HG03439 (cell line): ENCODE results near the gene NDUFS2.
A peak's percentile ranks its signal among the peaks of the same experiment; 100 is the strongest.

Source experiments
- ATAC-seq: cut with Tn5 transposase; IDR thresholded peaks from one replicate; pipeline ENCODE4 v1.9.1; 2021; ENCODE audit warnings: mild to moderate bottlenecking, moderate library complexity; ENCODE audit not compliant: unreplicated experiment

The NDUFS2 gene

GRCh38 chr1:161193561-161194235, 8.5 kb upstream of the NDUFS2 start:
- ATAC-seq = no peak

- no peak for ATAC-seq
Measured at GRCh38 chr1:161195171-161195570, 7.0 kb upstream of the NDUFS2 start.

- no peak for ATAC-seq
Measured at GRCh38 chr1:161196111-161196510, 6.1 kb upstream of the NDUFS2 start.

DNA sequence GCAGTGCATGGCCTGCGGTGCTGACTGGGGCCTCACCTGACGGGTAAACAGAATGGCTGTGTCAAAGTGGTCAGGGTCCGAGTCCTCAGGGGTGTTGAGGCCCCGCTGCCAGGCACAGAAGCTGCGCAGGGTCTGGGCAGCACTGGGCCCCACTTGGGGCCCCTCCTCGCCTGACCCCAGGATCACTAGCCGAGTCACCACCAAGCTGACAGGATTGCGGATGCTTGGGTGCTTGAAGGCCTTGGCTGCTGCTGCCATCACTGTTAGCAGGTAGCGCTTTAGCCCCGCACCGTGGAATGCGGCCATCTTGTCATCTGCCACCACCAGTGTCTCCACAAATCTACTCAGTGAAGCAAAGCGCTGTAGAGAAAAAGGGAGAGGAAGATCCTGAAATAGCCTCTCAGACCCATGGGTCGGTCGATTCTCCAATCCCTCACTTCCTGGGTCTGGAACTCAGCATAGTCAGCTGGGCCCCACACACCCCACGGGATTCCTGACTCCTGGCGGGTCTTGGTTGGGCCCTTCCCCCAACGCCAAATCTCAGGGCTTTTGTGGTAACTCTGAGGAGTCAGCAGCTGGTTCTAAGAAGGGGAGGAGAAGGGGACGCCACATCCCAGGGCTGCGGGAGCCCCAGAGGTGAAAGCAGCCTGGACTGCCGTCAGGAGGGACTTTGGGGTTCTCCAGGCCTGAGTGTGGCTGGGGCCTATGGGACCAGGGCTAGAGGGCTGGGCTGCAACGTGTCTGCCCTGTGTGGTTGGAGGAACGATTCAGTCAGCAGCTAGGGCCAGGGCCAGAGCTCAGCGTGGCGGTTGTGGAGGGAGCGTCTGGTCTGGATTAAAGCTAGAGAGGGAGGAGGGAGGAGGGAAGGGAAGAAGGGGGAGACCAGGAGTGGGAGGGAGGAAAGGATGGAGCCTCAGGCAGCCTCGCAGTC, 5.4 kb upstream of the NDUFS2 start:
- ATAC-seq = no peak

GRCh38 chr1:161197560-161198193, 4.5 kb upstream of the NDUFS2 start:
- ATAC-seq = no peak

- no peak for ATAC-seq
Measured at GRCh38 chr1:161198194-161198896, 3.8 kb upstream of the NDUFS2 start.

DNA sequence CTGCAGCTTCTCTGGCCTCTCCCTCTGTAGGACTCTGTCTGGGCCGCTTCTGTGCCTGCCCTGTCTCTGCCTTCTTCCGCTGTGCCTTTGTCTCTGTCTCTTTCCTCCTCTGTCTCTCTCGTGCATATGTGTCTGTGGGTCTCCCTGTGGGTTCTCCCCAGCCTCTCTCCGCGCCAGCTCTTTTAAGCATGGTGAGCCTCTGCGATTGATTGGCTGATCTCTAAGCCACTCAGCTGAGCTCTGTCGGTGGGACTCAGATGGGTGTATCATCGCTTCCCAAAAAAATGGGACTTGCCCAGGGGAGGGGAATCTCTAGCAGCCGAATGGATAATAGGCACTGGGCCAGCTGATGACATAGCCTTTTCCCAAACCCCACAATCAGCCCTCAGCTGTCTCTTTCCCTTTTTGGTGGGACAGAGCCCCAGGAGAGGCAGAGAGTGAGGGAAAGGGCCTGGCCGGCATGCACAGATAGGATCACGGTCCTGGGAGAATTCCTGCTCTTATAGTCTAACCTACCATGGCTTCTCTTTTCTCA, 3.2 kb upstream of the NDUFS2 start, which contains the start of gene ADAMTS4:
Gene ADAMTS4, minus strand, starts transcription at position 158 of the 535 bp plus-strand sequence. CDS start 427 bp downstream, outside the sequence.
- ATAC-seq = no peak

GRCh38 chr1:161199506-161200139, 2.5 kb upstream of the NDUFS2 start:
- ATAC-seq = no peak

DNA sequence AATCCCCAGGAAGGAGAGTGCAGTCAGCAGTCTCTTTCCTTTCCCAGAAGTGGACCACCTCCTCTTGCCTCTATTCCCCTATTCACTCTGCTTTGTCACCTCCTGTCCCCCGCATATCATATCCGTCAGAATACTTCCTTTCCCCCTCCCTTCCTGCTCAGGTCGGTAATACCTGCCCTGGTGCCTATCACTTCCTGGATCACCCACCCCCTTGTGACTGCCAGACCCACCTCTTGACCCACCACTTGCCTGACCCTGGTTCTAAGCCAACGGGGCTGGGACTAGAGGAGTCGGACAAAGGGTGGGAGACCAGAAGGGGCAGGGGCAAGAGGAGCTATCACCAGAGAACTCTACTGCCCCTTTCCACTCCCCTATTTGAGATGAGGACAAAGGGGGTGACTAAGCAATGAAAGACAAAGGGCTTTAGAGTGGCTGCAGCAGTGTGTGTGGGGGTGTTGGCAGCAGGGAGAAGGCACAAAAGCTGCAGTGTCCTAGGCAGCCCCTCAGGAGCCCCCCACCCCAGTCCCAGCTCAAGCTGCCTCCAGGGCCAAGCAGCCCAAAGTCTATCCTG, 1.7 kb upstream of the NDUFS2 start:
- no peak for ATAC-seq

DNA sequence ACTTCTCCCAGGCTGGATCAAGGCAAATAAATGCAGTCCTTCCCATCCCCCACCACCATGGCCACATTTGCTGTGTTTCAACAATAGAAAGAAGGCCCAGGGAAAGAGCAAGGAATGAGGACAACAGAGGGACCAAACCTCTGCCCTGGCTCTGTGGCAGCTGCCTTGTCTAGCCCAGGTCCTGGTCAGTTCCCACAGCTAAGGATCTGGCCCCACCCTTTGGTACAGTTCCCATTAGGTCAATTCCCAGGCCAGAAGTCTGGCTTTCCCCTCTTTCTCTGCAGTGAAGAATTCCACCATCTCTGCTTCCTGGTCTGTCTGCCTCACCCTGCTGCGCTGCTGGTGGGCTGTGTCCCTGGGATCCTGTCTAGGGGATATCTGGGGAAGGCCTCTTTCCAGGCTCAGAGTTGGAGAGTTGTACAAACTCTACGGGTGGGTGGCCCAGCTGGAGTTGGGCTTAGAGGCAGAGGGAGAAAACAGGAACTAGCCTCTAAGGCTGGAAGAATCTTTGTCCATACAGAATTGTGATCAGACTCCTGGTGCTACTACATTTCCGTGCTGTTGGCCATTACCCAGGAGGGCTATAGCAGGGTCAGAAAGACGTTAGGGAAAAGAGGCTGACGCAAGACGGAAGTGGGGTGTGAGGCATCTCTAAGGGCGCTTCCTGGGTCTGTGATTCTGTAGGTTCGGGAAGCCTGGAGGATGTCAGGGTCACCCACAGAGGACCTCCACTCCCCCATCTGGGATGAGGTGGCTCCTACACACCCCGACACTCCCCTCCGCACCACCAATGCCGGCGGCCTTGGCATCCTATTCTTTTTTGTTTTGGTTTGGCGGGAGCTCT, 953 bp upstream of the NDUFS2 start:
- no peak for ATAC-seq

DNA sequence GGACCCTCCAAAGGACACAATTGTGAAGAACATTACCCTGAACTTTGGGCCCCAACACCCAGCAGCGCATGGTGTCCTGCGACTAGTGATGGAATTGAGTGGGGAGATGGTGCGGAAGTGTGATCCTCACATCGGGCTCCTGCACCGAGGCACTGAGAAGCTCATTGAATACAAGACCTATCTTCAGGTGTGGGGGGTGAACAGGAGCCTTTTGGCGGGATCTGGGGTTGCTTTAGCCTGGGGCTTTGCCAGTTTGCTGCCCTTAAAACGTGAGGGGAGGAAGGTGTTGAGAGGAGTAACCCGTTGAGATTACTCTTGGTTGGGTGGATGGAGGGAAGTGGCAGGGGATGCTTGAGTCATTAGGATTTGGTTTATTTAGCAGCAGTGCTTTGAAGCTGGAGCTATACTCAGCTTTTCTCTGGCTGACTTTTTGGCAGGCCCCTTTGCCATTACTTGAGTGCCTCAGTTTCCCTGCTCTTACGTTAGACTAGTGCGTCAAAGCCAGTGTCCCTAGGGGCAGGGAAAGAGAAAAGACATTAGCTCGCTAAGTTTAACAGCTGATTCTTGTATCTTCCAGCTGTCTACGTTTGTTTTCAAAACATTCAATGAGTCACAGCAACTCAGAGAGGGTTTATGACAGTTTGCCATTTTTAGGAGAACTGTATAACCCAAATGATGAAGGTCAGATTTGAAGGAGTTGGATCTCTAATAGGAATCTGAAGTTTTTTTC, 4.4 kb downstream of the NDUFS2 start:
- no peak for ATAC-seq

DNA sequence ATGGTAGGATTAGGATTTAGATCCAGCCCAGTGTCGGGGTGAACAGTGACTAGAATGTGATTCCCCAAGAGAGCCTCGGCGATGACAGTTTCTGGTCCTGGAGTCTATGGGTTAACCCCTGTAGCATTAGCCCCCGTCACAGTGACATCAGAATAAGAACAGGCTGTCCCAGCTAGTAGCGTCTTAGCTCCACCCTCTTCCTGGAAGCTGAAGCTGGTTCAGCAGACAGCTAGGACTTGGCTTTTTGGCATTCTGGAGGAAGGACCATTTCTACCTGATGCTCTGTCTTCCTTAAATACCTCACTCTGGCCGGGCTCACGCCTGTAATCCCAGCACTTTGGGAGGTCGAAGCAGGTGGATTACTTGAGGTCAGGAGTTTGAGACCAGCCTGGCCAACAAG, 5.0 kb downstream of the NDUFS2 start:
- no peak for ATAC-seq

GRCh38 chr1:161209790-161210409, 7.7 kb downstream of the NDUFS2 start:
- ATAC-seq = peak; percentile 55

DNA sequence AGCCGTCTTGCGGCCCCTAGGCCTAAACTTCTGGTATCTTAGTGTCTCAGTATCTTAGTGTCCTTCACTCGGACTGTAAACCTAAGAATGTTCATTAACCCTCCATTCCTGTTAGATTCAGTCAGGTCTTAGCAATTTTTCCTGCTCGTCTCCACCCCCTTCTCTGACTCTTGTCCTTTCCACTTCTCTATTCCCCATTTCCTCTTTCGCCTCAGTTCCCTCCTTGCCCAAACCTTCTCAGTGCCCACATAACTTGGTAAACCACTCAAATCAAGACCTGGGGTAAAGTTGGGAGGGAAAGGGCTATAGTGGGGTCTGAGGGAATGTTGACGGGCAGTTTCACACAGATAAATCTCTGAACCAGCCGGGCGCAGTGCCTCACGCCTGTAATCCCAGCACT, 12.2 kb downstream of the NDUFS2 start:
- ATAC-seq = no peak

GRCh38 chr1:161215076-161215475, 12.9 kb downstream of the NDUFS2 start, which contains the start of gene FCER1G:
Gene FCER1G (plus strand): TSS chr1:161215295. CDS start chr1:161215322, 27 bp downstream.
- no peak for ATAC-seq

DNA sequence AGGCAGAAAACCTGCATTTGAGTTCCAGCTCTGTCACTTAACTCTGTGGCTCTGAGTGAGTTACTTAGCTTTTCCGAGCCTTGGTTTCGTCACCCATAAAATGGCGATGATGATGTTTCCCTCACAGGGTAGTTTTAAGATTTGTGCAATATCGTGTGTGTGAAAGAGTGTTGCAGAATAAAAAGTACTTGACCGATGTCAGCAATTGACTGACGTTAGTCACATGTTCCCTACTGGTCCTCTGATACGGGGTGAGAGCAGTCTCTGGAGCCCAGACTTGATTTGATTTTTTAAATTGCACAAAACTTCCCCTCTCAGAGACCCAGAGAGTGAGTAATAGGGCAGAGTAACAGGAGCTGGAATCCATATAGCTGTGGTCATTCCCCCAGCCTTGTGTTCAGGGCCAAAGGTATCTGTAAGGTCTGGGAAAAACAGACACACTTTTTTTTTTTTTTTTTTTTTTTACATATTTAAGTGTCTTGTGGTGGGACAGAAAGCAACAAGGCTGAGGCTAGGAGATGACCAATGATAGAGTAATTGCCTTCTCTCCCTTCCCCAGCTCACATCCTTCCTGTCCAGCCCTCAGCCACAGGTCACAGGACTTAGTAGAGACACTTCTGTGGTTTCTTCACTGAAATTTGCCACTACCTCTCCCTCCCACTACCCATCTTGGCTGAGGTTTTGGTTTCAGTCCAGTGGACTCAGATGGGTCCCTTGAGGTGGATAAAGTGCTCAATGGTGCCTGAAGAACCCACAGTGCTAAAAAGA, 15.0 kb downstream of the NDUFS2 start:
- ATAC-seq = peak; percentile 77

- ATAC-seq = peak; percentile 16
Measured at GRCh38 chr1:161217831-161218230, 15.7 kb downstream of the NDUFS2 start.
